Retinal pigment epithelial cell (primary cell): ENCODE data around the gene POMGNT2.

ENCODE experiments used
- DNase-seq: peaks from one replicate; pipeline ENCODE4 v3.0.0-alpha.2; 2010; ENCODE audit warnings: low read depth
- H3K4me3 ChIP-seq: 2 replicates; pipeline ENCODE4 v1.5.1; 2011; ENCODE audit warnings: mild to moderate bottlenecking, low read length, control low read depth, moderate library complexity
- CTCF ChIP-seq: conservative IDR thresholded peaks from 2 replicates; pipeline ENCODE4 v1.5.1; 2011; ENCODE audit warnings: low read depth, low read length, control low read depth, inconsistent platforms

POMGNT2 gene

GRCh38 chr3:43077261-43077660, 28.6 kb downstream of the POMGNT2 start:
- H3K4me3 ChIP-seq, result no peak overlapping the region
- no peak for TF ChIP-seq CTCF
- no peak for DNase-seq

GRCh38 chr3:43076857-43077256, 29.0 kb downstream of the POMGNT2 start:
- no peak for DNase-seq
- no peak overlapping the region for H3K4me3 ChIP-seq
- no peak for TF ChIP-seq CTCF

GRCh38 chr3:43075904-43076661, 29.8 kb downstream of the POMGNT2 start:
- no peak for DNase-seq
- TF ChIP-seq CTCF, result no peak
- H3K4me3 ChIP-seq, result no peak overlapping the region

GRCh38 chr3:43074901-43075689, 30.8 kb downstream of the POMGNT2 start:
- DNase-seq, result no peak
- TF ChIP-seq CTCF, result no peak
- no peak overlapping the region for H3K4me3 ChIP-seq

GRCh38 chr3:43074482-43074881, 31.4 kb downstream of the POMGNT2 start:
- TF ChIP-seq CTCF, result no peak
- no peak overlapping the region for H3K4me3 ChIP-seq

GRCh38 chr3:43073836-43074220, 32.1 kb downstream of the POMGNT2 start:
- DNase-seq, result no peak
- no peak for TF ChIP-seq CTCF
- no peak overlapping the region for H3K4me3 ChIP-seq

More at GRCh38 chr3:43074482-43074881, 31.4 kb downstream of the POMGNT2 start:
- DNase-seq, result no peak
